Measurements from ENCODE around the gene LRP1B.
"Not testable (repeated sequence)": the region's sequence is repeated elsewhere in the genome, so short reads cannot be mapped to it uniquely, and the experiment has no call there.

LRP1B gene

DNA sequence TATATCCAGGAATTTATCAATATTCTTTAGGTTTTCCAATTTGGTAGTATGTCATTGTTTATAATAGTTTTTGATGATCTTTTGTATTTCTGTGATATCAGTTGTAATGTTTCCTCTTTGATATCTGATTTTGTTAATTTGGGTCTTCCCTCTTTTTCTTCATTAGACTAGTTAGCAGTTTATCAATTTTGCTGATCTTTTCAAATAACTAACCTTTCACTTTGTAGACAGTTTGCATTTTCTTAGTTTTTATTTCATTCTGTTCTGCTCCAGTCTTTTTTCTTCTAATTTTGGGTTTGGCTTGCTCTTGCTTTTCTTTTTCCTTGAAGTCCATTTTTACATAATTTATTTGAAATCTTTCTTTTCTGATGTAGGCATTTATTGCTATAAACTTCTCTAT is 824.4 kb downstream of the LRP1B start:
- no peak for DNase-seq (ENCODE audit: low spot score)

DNA sequence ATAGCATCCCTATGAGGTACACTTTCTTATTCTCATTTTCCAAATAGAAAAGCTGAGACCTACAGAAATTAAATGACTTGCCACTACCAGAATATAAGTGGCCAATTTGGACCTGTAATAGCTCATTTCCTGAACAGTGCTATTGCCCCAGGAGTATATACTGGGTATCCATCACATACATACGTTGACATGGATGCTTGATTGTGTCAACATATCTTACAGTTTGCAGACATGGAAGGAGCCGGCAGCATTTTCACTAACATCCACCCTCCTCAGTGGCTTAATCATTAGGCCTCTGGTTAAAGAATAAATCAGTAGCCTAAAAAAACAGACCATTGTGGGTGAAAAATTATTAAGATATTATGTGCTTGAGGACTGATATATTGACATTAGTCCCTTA is 829.3 kb downstream of the LRP1B start:
- DNase-seq (ENCODE audit: low spot score), result no peak

DNA sequence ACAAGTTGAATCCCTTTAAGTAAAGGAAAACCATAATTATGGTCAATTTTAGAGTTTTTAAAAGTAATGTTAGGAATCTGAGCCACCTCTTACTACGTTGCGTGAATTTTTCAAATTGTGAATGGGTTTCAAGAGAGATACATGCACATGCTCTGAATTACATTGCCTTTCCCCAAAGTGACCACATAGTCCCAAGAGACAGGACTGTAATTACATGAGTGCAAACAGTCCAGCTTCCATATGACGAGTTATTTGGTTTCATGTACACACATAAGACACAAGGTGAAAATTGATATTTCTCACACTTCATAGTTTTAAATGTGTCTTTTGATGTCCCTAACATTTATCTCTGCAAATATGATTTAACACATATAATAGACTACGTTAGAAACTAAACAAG is 850.8 kb downstream of the LRP1B start:
- no peak for DNase-seq (ENCODE audit: low spot score)

DNA sequence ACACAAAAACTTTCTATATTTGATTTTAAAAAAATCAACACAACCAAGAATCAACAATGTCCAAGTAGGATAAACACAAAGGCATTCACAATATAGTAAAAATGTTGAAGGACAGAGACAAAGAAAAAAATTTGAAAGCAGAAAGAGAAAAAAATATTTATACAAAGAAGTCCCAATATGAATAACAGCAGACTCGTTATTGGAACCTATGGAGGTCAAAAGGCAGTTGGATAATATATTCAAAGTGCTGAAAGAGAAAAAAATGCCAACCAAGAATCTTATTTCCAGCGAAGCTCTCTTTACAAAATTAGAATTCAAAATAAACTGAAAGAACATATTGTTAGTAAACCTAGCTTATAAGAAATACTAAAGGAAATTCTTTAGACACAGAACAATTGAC is 859.5 kb downstream of the LRP1B start:
- no peak for DNase-seq (ENCODE audit: low spot score)

DNA sequence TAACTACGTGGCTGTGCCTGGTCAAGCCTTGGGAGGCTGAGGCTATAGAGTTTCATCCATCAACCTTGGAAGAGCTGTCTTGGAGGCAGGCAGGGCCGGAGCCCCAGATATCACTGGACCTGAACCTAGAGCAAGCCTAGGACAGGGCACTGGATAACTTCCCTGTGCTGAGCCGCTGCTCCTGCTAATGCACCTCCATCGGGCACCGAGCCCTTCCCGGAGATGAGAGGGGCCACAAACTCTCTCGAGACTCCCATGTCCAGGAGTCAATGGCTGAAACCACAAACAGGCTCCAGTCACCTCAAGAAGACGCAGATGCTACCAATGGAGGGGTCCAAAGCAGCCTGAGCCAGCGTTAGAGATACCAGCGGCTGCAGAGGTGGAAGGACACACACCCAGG is 866.0 kb downstream of the LRP1B start:
- no peak for DNase-seq (ENCODE audit: low spot score)

DNA sequence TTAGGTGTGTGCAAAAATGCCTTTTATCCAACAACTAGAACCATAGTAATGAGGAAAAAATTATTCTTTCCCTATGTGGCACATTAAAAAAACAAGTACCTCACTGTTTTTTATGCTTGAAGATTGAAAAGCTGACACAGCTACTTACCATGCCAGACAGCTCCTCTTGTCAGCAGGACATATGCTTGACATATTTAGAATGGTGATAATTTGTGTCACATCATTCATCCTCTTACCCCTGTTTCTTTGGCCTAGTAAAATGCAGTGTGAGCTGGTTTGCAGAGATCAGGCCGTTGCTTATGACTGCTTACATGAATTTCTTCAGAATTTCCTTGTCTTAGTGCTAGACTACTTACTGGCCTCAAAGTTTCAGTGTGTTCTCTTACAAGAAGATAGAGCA is 869.9 kb downstream of the LRP1B start:
- no peak for DNase-seq (ENCODE audit: low spot score)

DNA sequence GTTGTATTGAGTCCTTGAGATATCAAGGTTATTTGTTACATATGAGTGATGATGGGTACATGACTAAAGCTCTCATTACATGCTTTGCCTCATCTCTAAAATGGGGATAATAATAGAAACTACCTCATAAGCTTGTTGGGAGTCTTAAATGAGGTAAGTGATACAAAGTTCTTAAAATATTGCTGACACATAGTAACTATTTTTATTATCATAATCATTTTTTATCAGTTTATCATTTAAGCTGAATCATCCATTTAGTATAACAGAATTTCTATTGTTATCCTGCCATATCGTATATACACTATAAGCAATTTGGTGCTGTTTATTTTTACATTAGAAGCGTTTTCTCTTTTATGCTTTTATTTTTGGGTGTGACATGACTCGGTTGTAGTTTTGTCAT is 871.1 kb downstream of the LRP1B start:
- DNase-seq (ENCODE audit: low spot score), result no peak

DNA sequence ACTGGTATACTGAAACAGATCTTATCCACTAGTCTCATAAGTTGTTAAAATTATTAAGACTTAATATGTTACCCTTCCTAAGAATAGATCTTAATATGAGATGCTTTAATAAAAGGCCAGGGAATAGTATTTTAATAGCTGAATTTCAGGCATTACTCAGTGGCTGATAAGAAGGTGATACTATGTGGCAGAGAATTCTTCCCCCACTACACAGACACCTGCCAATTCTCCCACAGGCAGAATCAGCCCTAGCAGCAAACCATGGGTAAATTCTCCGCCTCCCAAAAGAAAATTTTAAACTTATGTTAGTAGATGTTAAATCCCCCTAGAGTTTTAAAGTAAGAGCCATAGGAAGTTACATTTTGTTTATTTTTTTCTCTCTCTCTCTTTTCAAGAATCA is 888.8 kb downstream of the LRP1B start:
- DNase-seq (ENCODE audit: low spot score), result no peak

DNA sequence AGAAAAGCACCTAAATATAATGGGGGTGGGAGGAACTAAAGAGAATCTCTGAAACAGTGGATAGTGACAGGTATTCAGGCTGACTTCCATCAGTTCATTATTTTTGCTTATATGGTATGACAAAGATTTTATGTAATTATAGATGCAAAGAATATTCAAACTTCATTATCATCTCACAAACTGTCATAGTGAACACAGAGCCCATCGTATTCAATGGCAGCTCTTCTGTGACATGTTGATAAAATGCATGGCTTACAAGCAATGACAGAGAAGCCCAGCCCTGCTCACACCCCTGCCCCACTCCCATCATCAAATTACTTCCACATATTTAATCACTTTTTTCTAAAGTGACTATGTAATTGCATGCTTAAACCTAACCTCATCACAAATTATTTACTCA is 904.3 kb downstream of the LRP1B start:
- no peak for DNase-seq (ENCODE audit: low spot score)

DNA sequence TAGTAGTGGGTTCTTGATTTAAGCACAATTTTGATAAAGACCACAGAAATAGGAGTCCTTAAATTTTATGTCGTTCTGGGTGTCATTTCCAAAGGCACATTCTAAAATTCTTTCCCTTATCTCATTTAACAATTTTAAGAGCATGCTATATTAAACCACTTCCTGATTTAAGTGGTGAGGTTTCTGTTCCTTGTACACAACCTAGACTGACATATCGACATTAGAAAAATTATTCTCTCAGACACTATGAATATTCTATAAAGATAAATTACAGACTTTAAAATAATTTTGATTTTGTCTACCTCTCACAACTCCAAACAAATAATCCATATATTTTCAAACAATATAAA is 923.8 kb downstream of the LRP1B start:
- no peak for DNase-seq (ENCODE audit: low spot score)

DNA sequence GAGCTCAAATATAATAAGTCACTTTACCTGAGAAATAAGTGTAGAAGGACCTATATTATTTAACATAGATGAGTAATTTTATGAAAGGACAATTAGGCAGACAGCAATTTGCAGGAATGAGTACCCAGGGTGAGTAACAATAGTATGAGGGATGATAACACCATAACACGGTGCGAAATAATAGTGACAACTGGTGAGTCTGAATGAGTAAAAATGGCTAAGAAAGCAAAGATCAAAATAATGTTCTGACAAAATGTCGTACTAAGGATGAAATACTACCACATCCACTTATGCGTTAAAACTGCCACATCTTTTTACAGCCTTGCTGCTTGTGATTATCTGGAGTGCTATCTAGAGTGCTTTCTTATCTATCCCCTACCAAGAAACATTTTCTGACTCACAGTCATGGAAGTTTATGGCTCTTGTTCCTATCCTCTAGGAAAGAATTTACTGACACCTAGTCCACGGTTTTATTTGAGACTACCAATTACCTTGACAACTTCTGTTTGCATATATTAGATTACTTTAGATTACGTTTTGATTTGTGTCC is 929.7 kb downstream of the LRP1B start:
- no peak for DNase-seq (ENCODE audit: low spot score)

DNA sequence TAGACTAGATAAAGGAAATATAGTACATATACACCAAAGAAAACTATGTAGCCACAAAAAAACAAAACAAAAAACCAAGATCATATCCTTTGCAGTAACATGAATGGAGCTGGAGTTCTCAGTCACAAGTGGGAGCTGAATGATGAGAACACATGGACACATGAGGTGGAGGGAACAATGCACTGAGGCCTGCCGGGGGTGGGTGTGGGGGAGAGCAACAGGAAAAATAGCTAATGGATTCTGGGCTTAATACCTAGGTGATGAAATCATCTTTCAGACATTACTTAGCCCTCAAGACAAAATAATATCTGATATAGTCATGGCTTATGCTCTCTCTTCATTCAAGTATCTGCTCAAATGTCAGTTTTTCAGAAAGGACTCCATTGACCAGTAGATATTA is 930.6 kb downstream of the LRP1B start:
- DNase-seq (ENCODE audit: low spot score), result no peak

DNA sequence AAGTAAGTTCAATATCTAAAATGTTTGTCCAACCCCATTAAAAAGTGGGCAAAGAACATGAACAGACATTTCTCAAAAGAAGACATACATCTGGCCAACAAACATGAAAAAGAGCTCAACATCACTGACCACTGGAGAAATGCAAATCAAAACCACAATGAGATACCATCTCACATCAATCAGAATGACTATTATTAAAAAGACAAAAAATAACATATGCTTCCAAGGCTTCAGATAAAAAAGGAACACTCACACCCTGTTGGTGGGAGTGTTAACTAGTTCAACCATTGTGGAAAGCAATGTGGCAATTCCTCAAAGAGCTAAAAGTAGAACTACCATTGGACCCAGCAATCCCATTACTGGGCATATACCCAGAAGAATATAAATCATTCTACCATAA is 931.1 kb downstream of the LRP1B start:
- DNase-seq (ENCODE audit: low spot score), result no peak

DNA sequence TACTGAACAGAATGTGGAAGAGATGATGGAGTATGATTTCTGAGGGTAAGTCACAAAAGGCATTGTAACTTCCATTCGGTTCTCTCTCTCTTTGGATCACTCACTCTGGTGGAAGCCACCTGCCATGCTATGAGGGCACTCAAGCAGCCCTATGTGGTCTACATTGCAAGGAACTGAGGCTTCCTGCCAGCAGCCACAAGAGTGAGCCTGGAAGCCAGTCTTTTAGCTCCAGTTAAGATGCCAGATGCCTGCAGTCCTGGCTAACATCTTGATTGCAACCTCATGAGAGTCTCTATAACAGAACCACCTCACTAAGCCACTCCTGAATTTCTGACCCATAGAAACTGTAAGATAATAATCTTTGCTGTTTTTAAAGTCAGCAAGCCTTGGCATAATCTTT is 935.7 kb downstream of the LRP1B start:
- no peak for DNase-seq (ENCODE audit: low spot score)

DNA sequence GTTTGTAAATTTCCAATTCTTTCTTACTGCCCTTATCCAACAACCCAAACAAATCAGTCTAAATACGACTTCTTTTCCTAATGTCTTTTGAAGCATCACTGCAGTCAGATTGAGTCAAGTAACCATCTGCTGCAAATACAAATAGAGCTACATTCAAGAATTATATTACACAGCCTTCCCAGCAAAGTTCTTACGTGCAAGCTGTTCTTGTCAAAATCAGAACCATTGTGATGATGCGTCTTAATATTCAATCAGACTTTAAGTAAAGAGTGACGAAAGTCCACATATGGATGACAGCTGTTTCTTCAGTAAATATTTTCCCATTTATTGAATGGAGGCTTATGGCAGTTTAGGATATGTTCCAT is 943.8 kb downstream of the LRP1B start:
- no peak for DNase-seq (ENCODE audit: low spot score)

DNA sequence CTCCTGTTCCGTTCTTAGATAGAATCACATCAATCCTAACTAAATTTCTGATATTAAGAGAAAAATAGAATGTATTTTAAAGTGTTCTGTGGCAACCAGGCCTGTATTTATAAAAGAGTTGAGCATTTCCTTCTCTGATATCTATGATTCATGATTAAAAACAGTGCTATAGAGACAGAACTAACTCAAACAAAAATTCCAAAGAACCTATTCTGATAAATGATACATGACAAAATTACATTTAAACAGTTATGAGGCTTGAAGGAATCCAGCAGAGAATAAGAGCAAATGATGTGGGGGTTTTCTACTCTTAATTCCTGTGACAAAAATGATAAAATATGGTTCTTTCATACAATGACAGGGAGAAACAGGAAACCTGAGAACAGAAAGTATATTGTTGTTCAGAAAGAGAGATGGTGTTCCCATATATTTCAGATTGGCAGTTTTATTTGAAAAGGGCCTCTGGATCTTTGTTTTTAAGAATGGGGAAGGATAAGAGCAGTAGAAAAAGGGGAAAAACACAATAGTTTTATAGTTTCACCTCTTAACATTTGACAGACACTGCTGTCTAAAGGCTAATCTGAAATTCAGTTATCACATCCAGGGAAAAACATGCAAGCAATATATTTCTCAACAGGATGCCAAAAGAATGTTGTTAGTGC is 944.3 kb downstream of the LRP1B start:
- no peak for DNase-seq (ENCODE audit: low spot score)

DNA sequence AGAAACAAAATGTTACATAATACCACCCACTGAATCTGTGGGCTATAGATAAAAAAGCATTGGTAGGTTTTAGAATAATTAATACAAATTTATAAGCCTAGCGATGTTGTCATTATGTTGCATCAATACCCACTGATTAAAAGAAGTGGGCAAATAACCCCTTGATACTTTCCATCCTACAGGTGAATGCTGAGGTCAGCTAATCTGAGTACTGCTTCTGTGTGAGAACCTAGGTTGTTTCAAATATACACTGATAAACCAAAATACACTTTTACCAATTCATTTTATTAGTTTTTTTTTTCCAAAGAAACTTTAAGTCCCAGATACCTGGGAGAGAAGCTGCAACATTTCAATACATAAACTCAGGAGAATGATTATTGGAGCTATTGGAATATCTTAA is 948.6 kb downstream of the LRP1B start:
- no peak for DNase-seq (ENCODE audit: low spot score)

DNA sequence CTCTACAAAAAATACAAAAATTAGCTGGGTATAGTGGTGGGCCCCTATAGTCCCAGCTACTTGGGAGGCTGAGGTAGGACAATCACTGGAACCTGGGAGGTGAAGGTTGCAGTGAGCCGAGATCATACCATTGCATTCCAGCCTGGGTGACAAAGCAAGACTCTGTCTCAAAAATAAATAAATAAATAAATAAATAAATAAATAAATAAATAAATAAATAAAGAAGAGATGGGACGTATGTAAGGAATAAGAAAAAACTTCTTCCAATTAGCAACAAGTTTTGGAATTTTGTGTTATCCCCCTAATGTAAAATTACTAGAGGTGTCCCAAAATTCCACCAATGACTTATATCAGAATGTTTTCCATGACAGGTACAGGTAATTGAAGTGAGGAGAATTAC is 961.7 kb downstream of the LRP1B start:
- DNase-seq (ENCODE audit: low spot score), result not testable (repeated sequence)

DNA sequence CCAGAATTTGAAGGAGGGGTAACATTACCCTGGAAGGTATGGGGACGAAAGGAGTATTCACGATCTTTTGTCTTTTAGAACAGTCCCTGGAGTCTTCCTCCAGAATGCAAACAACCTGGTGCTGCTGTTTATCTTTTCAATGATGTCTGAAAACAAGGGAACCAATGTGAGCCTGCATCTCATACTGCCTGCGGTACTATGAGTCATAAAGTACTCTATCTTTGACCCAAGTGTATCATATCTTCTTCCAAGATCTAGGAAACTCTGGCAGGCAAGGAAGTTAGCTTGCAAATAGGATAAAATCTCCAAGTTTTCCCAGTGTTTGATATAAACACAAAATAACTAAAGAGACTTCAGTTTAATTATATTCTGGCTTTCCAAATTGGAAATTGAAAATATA is 968.5 kb downstream of the LRP1B start:
- no peak for DNase-seq (ENCODE audit: low spot score)

DNA sequence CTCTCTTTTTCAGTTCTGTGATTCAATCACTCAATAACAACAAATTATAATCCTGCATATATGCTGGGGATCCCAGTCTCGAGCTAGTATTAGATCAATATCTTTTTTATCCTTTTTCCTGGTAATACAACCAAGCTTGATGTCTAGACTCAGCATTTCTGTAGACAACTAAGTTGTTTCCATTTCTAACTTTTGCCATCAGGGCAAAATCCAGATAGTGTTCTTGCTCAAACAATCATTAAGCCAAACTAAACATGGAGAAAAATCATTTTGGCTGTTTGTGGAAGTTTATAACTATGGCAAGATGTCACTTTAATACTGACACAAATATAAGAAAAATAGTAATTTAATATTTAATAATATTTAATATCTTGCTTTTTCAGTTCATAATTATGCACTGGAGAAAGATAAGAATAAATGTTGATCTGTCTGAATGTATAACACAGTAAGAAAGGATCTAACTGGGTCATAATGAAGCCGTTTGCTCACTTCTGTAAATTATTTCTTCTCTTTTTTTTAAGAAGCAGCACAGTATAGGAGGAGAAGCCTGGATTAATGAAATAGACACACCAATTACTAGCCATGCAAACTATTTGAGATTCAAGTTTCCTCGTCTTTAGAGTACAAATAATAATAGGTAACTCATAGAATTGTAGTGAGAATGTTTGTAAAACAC is 979.1 kb downstream of the LRP1B start:
- DNase-seq (ENCODE audit: low spot score), result no peak

DNA sequence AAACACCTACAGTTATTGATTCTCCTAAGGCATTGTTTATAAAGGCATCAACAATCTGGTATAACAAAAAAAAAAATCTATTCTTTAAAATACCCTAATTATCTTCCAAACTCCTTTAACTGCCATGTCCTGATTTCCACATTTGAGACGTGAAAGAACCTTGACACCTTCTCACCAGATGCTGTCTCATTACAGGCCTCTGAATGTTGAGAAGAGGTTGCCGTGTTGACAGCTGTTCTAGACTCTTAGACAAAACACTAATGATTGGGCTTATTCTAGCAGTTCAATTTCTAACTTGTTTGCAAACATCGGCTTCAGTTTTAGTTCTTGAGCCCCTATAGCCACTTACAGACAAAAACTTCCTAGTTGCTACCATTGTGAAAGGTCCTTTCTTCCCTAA is 988.8 kb downstream of the LRP1B start:
- no peak for DNase-seq (ENCODE audit: low spot score)

DNA sequence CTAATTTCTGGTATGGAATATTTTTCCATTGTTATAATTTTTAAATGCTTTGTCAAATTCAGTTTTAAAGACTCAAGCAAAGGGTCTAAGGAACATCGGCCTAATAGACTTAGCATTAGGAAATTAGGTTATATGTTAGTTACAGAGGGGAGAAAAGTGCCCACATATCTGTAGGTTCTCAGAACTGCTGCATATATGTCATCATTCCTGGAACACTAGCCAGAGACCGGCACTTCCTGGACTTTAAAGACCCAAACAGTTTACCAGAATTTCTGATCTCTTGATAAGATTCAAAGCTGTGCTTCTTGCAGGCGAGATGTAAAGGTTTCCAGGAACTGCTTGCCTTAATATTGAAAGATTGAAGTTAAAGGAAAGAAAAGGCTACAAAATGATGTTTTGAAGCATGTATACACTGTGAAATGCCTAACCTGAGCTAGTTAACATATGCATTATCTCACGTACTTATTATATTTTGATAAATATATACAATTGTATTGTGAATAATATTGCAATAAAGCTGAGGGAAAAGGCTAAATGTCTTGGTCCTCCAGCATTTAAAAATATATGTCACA is 993.6 kb downstream of the LRP1B start:
- DNase-seq (ENCODE audit: low spot score), result no peak

DNA sequence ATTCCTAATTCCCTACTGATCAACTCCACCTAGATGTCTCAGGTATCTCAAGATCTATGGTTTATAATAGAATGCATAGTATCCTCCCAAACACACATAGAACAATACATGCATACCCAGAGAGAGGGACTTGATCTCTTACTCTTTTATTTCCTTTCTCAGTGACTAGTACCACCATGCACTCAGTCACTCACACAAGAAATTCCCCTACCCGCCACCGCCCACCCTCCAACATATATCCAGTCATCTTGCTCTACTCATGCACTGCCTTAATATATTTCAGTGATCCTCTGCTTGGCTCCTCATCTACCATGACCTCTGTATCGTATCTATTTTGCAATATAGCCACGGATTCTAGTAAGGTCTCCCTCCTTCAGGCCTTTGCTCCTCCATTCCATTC is 996.9 kb downstream of the LRP1B start:
- DNase-seq (ENCODE audit: low spot score), result no peak

DNA sequence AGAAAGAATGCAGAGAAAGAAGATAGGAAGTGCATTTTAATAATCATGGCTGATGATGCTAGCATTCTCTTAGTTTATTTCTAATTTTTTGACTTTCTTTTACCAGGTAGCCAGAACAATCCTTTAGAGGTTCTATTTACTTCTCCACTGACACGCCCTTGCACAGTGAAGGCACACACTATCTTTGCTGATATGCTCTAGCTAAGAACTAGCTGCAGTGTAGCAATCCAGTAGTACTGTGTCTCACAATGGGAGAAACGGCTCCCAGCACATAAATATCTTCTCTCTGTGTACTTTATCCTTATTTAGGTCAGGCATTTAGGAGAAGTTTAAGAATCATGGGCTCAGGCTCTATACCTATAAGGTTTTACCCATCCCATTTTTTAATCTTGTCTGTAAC is 1005.4 kb downstream of the LRP1B start:
- DNase-seq (ENCODE audit: low spot score), result no peak

Data from germinal center (tissue), 1 donor.